AG09319 (cell line): ENCODE measurements around the gene SNED1.

Experiments used
- DNase-seq: peaks from one replicate; pipeline ENCODE4 v3.0.0-alpha.2; 2010; ENCODE audit warnings: low read depth; ENCODE audit errors: extremely low read depth
- TF ChIP-seq, protein P1 (sequence below): IDR thresholded peaks from 2 replicates; pipeline ENCODE4 v1.5.1; 2011; ENCODE audit warnings: low read depth, mild to moderate bottlenecking, inconsistent platforms, low read length, moderate library complexity

Gene SNED1

DNA sequence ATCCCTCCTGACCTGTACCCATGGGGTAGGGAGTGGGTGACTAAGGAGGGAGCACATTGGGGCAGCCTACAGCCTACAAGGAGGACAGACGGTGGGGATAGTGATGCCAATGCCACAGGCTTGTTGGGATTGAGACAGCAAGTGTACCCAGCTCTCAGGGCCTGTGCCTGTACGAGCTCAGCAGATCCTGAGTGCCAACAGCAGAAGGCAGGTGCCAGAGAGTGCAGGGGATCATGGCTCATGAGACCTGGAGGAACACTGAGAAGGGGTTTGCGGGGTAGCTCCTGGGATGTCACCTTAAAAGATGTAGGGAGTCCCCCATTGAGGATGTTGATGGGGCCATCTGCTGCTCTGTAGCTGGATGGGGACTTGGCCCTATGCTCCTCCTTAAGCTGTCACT, 10.3 kb upstream of the SNED1 start:
- DNase-seq = no peak
- TF ChIP-seq, protein P1, sequence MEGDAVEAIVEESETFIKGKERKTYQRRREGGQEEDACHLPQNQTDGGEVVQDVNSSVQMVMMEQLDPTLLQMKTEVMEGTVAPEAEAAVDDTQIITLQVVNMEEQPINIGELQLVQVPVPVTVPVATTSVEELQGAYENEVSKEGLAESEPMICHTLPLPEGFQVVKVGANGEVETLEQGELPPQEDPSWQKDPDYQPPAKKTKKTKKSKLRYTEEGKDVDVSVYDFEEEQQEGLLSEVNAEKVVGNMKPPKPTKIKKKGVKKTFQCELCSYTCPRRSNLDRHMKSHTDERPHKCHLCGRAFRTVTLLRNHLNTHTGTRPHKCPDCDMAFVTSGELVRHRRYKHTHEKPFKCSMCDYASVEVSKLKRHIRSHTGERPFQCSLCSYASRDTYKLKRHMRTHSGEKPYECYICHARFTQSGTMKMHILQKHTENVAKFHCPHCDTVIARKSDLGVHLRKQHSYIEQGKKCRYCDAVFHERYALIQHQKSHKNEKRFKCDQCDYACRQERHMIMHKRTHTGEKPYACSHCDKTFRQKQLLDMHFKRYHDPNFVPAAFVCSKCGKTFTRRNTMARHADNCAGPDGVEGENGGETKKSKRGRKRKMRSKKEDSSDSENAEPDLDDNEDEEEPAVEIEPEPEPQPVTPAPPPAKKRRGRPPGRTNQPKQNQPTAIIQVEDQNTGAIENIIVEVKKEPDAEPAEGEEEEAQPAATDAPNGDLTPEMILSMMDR = no peak

DNA sequence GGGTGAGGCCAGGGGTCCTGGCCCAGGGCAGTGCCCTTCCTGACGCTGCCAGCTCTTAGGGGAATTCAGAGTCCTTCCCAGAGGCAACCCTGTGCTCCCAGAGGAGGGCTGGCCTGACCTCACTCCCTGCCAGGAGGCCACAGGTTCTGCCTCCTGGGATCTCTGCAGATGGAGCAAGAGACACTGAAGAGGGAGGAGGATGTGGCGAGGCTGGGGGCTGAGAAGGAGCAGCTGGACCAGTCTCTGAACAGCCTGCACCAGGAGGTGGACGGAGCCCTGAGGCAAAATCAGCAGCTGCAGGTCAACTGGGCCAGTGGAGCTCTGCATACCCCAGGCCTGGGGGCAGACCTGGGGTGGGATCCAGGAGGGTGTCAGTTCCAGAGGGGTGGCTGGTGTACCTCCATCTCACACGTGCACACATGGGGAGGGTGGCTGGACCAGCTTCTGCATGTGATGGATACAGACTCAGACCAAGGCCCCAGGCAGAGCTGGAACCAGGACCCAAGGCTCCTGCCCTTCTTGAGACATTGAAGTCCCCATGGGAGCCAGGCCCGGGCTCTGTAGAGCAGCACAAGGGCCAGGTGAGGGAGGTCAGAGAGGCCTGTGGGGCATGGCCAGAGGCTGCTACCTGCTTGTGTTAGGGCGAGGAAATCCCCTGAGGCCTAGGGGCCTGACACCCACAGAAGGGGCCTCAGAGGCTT, 9.7 kb upstream of the SNED1 start:
- DNase-seq = no peak
- TF ChIP-seq, protein P1 = no peak

DNA sequence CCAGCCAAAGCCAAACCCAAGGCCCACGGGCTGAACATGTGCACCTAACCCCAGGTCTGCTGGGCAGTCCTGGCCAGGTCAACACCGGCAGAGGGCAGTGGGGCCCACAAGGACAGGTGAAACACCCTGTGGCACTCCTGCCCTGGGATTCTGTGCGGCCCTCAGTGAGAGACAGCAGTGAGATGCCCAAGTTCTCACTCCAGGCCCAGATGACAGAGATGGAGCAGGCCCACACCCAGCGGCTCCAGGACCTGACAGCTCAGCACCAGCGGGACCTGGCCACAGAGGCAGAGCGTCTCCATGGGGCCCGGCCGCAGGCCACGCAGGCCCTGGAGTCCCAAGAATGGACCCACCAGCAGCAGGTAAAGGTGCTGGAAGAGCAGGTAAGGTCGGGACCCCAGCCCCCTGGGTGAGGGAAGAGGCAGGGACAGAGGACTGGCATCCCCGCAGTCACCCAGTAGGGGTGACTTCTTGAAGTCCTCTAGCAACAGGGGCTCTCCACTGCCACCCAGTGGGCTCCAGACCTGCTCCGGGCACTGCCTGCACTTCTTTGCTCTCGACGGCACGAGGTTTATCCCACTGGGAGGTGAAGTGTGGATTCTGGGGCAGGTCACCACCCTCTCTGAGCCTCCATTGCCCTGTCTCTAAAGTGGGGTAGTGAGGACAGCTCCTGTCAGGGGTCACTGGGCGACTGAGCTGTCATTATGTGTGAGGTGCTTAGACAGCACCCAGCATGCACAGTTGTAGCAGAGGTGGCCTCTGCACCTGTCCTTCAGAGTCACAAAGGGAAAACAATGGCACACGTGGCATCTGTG, 8.8 kb upstream of the SNED1 start:
- DNase-seq = no peak
- TF ChIP-seq, protein P1 = peak; percentile 54

DNA sequence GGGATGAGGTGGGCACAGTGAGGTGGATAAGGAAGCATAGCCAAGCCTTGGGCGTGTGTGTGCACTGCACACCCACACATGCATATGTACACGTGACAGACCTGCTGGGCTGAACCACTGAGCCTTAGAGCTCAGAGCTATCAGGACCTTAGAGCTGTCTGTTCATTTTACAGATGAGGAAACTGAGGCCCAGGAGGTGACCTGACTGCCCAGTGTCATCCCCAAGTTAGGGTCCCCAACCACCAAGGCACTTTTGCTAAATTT, 8.2 kb upstream of the SNED1 start:
- no peak for DNase-seq
- TF ChIP-seq, protein P1 = no peak

DNA sequence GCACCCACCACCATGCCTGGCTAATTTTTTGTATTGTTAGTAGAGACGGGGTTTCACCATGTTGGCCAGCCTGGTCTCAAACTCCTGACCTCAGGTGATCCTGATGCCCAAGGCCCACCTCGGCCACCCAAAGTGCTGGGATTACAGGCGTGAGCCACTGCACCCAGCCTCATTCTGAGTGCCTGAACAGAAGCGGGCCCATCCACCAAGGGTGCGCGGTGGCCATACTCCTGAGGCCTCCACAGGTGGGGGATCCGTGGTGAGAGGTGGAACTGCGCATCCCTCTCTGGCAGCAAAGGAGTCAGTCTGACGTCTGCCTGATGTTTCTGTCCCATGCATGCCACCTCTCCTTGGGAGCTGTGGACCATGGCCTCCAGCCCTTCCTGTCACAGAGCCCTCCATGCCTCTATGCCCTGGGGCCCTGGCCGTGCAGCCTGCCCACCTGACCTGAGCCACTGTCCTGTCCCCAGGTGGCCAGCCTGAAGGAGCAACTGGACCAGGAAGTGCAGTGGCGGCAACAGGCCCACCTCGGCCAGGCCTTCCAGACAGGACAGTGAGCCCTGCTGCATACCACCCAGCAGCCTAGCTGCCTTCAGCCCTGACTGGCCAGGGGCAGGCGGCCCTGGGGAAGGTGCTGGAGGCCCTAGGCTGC, 7.6 kb upstream of the SNED1 start:
- no peak for DNase-seq
- TF ChIP-seq, protein P1 = no peak

DNA sequence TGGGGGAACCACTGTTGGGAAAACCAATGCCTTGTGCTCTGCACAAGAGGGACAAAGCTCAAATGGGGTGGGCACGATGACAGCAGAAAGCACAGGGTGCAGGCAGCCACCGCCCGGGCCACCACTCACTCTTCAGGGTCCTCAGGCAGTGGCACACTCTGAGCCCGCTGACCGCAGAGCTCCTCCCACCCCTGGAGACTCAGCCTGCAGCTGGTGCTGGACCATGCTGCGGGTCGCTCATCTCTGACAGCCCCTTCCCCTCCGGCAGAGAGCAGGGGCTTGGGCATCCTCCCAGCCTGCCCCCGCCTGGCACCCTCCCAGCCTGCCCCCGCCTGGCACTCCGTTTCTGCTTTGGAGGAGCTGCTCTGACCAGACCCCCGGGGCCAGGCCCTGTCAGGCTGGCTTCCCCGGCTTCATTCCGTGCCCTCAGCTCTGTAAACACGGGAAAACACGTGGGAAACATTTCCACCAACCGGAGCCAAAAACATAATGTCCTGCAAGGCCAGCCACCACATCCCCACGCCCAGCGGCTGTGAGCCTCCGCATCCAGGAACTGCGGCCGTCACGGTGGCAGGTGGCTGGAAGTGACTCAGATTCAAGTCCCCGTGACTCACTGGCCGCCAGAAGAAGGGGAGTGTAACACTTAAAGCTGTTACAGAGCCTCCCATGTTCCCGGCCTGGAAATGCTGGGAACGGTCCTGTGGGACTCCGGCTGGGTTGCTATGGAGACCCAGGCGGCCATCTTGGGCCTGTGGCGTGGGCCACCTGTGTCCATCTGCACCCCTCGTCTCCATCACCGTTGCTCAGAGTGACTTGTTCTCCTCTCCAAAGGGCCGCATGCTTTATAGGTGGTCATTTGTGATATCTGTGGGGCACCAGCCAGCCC, 6.8 kb upstream of the SNED1 start:
- TF ChIP-seq, protein P1 = no peak
- DNase-seq = peak; percentile 69
